GM12875 (cell line): Measurements from ENCODE around the gene NISCH.

ENCODE experiments used
- H3K4me3 ChIP-seq: one replicate; pipeline ENCODE4 v1.5.1; 2011; ENCODE audit warnings: low read depth, low read length, control low read depth
- CTCF ChIP-seq: IDR thresholded peaks from 2 replicates; pipeline ENCODE4 v1.5.1; 2011; ENCODE audit warnings: low read depth, mild to moderate bottlenecking, control low read depth, inconsistent platforms, low read length, moderate library complexity, borderline replicate concordance; ENCODE audit not compliant: insufficient read depth

The NISCH gene

GRCh38 chr3:52443791-52444687 lies 11.4 kb upstream of the NISCH start:
- H3K4me3 ChIP-seq: no peak overlapping the region

GRCh38 chr3:52444860-52445793 lies 10.3 kb upstream of the NISCH start, which contains the start of gene SEMA3G:
TSS of gene SEMA3G (minus strand) at chr3:52445103. CDS start at chr3:52445027, 76 bp downstream.
- peak; percentile 72 for TF ChIP-seq CTCF

More at GRCh38 chr3:52443791-52444687, 11.4 kb upstream of the NISCH start:
- TF ChIP-seq CTCF: no peak

GRCh38 chr3:52446042-52446441 lies 9.4 kb upstream of the NISCH start:
- H3K4me3 ChIP-seq: no peak overlapping the region

More at GRCh38 chr3:52444860-52445793, 10.3 kb upstream of the NISCH start, which contains the start of gene SEMA3G:
- H3K4me3 ChIP-seq: no peak within 1 kb of the TSS

GRCh38 chr3:52446631-52447511 lies 8.5 kb upstream of the NISCH start:
- TF ChIP-seq CTCF: peak; percentile 100
- no peak overlapping the region for H3K4me3 ChIP-seq

More at GRCh38 chr3:52446042-52446441, 9.4 kb upstream of the NISCH start:
- TF ChIP-seq CTCF: no peak

GRCh38 chr3:52447512-52448355 lies 7.7 kb upstream of the NISCH start:
- TF ChIP-seq CTCF: no peak
- H3K4me3 ChIP-seq: no peak overlapping the region
